ENCODE results near the gene MECP2.

DNA sequence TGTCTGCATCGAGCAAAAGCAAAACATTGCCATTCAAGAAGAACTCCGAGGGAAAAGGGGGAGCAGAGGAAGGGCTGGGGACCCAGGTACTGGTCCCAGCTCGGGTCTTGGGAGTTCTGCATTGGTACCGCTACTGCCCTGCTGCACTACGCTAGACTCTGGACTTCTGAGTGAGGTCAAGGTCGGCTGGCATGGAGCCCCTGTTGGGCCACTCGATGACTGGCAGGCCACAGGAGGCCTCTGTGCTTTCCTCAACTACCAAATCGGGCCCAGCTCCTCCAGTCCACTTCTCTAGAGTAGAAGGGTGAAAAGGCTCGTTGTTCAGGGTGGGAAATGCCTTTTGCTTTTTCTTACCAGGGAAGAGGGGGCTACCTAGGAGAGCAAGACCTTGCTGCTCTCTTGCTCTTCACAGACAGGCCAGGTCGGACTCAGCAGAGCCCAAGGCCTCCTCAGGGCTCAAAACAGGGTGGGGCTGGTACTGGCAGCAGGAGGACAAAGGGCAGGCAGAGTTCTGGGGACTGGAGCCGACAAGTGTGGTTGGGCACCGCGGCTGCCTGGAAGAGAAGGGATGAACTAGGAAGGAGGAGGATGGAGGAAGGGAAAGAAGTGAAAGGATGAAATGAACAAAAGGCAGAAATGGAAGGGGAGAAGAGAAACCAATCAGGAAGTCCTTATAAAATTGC lies 68.9 kb downstream of the MECP2 start:
- TF ChIP-seq, protein P1, sequence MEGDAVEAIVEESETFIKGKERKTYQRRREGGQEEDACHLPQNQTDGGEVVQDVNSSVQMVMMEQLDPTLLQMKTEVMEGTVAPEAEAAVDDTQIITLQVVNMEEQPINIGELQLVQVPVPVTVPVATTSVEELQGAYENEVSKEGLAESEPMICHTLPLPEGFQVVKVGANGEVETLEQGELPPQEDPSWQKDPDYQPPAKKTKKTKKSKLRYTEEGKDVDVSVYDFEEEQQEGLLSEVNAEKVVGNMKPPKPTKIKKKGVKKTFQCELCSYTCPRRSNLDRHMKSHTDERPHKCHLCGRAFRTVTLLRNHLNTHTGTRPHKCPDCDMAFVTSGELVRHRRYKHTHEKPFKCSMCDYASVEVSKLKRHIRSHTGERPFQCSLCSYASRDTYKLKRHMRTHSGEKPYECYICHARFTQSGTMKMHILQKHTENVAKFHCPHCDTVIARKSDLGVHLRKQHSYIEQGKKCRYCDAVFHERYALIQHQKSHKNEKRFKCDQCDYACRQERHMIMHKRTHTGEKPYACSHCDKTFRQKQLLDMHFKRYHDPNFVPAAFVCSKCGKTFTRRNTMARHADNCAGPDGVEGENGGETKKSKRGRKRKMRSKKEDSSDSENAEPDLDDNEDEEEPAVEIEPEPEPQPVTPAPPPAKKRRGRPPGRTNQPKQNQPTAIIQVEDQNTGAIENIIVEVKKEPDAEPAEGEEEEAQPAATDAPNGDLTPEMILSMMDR (IDR thresholded peaks at IDR 0.05), result no peak
- no peak for TF ChIP-seq POLR2A (IDR thresholded peaks at IDR 0.05)

All from thyroid gland (tissue), 4 donors.